IMR-90 (cell line): ENCODE data around the gene ZYG11B. TPM values are rescaled to one million over a fixed set of nuclear protein-coding genes. Genes with fewer than 3 reads are reported as not detected.

ENCODE experiments used
- ATAC-seq: fragments of 200-7000 bp; cut with Tn5 transposase; 2 replicates; pipeline ENCODE4 v1.9.1; 2020; ENCODE audit warnings: low read depth, mild to moderate bottlenecking, moderate library complexity
- BruUV-seq: library from RNA; stranded (reverse); fragments of 400-500 nt; replicated peaks from 2 replicates; lab custom pipeline; 2021; lab: Mats Ljungman, UMichigan
- CTCF ChIA-PET: fragments of 300-600 bp; formaldehyde crosslinking; extraction: SDS; loops from one replicate; lab custom pipeline; 2021; ENCODE audit warnings: antibody characterized with exemption; lab: Yijun Ruan, JAX
- POLR2A ChIA-PET: fragments of 300-600 bp; sonication (Branson Sonifier 250); formaldehyde crosslinking; loops from one replicate; lab custom pipeline; 2022; ENCODE audit warnings: antibody characterized with exemption; ENCODE audit not compliant: unreplicated experiment; lab: Charles Lee
- DNase-seq: peaks from one replicate; pipeline ENCODE4 v3.0.0; 2013
- H2AFZ ChIP-seq: replicated peaks from 2 replicates; pipeline ENCODE3; 2013; ENCODE audit warnings: low read length, mild to moderate bottlenecking; ENCODE audit not compliant: poor library complexity
- H2AK5ac ChIP-seq: 2 replicates; pipeline ENCODE4 v1.6.1; 2013; ENCODE audit warnings: low read depth, low read length, inconsistent platforms
- H2AK9ac ChIP-seq: replicated peaks from 2 replicates; pipeline ENCODE3; 2013; ENCODE audit warnings: mild to moderate bottlenecking, low read depth, low read length, moderate library complexity; ENCODE audit not compliant: poor library complexity
- H2BK120ac ChIP-seq: 2 replicates; pipeline ENCODE4 v1.6.1; 2013; ENCODE audit warnings: low read depth, low read length, inconsistent platforms
- H2BK15ac ChIP-seq: 3 replicates; pipeline ENCODE4 v1.6.1; 2013; ENCODE audit warnings: low read depth, low read length, inconsistent platforms
- H2BK20ac ChIP-seq: 2 replicates; pipeline ENCODE4 v1.6.1; 2013; ENCODE audit warnings: low read depth, mild to moderate bottlenecking, inconsistent platforms, low read length, moderate library complexity
- H2BK5ac ChIP-seq: 2 replicates; pipeline ENCODE4 v1.6.1; 2013; ENCODE audit warnings: mild to moderate bottlenecking, low read depth, low read length, inconsistent platforms; ENCODE audit not compliant: poor library complexity, severe bottlenecking
- H3K14ac ChIP-seq: replicated peaks from 2 replicates; pipeline ENCODE4 v1.6.1; 2013; ENCODE audit warnings: low read depth, low read length, inconsistent platforms
- H3K18ac ChIP-seq: 2 replicates; pipeline ENCODE4 v1.6.1; 2013; ENCODE audit warnings: low read depth, low read length, control low read depth
- H3K23ac ChIP-seq: 2 replicates; pipeline ENCODE4 v1.6.1; 2013; ENCODE audit warnings: low read depth, low read length, inconsistent platforms
- H3K27ac ChIP-seq: 2 replicates; pipeline ENCODE4 v1.5.1; 2013; ENCODE audit warnings: mild to moderate bottlenecking, control low read depth, low read length; ENCODE audit not compliant: insufficient read depth
- H3K27me3 ChIP-seq: 2 replicates; pipeline ENCODE4 v1.6.1; 2013; ENCODE audit warnings: low read length; ENCODE audit not compliant: control insufficient read depth, insufficient read depth
- H3K36me3 ChIP-seq: 2 replicates; pipeline ENCODE4 v1.6.1; 2013; ENCODE audit warnings: low read length, mixed read lengths; ENCODE audit not compliant: control insufficient read depth, insufficient read depth
- H3K4ac ChIP-seq: 2 replicates; pipeline ENCODE4 v1.6.1; 2013; ENCODE audit warnings: low read depth, low read length, inconsistent platforms
- H3K4me1 ChIP-seq: 2 replicates; pipeline ENCODE4 v1.6.1; 2013; ENCODE audit warnings: low read length, mixed read lengths; ENCODE audit not compliant: control insufficient read depth, insufficient read depth
- H3K4me2 ChIP-seq: 2 replicates; pipeline ENCODE4 v1.6.1; 2013; ENCODE audit warnings: low read depth, mild to moderate bottlenecking, control low read depth, low read length, moderate library complexity
- H3K4me3 ChIP-seq: 2 replicates; pipeline ENCODE4 v1.5.1; 2013; ENCODE audit warnings: low read depth, mild to moderate bottlenecking, control low read depth, low read length, moderate library complexity; ENCODE audit not compliant: insufficient read depth
- H3K56ac ChIP-seq: 2 replicates; pipeline ENCODE4 v1.6.1; 2013; ENCODE audit warnings: low read length, inconsistent platforms; ENCODE audit not compliant: insufficient read depth; ENCODE audit errors: extremely low read depth
- H3K79me1 ChIP-seq, 2 experiments: 2 replicates each; pipeline ENCODE4 v1.6.1; 2013; ENCODE audit warnings: low read length in 2 of 2, inconsistent platforms in 1 of 2, low read depth in 1 of 2
- H3K9ac ChIP-seq: 2 replicates; pipeline ENCODE4 v1.6.1; 2013; ENCODE audit warnings: low read depth, low read length, control low read depth
- H3K9me1 ChIP-seq: 2 replicates; pipeline ENCODE4 v1.6.1; 2013; ENCODE audit warnings: low read length, inconsistent platforms; ENCODE audit not compliant: insufficient read depth
- H3K9me3 ChIP-seq: 2 replicates; pipeline ENCODE4 v1.6.1; 2013; ENCODE audit warnings: low read length; ENCODE audit not compliant: control insufficient read depth, insufficient read depth
- H4K20me1 ChIP-seq: 2 replicates; pipeline ENCODE4 v1.6.1; 2013; ENCODE audit warnings: low read length, inconsistent platforms; ENCODE audit not compliant: insufficient read depth
- H4K5ac ChIP-seq: 2 replicates; pipeline ENCODE4 v1.6.1; 2013; ENCODE audit warnings: mild to moderate bottlenecking, low read depth, low read length, control low read depth
- H4K8ac ChIP-seq, 2 experiments: 2 replicates each; pipeline ENCODE4 v1.6.1; 2013; ENCODE audit warnings: low read depth in 2 of 2, low read length in 2 of 2, control low read depth in 1 of 2, inconsistent platforms in 1 of 2
- H4K91ac ChIP-seq: 2 replicates; pipeline ENCODE4 v1.6.1; 2013; ENCODE audit warnings: low read depth, low read length, inconsistent platforms; ENCODE audit not compliant: insufficient read depth
- CHD1 ChIP-seq: IDR thresholded peaks from 2 replicates; pipeline ENCODE4 v1.6.1; 2012; ENCODE audit warnings: low read depth, low read length, improper control_type of control experiment
- CTCF ChIP-seq: conservative IDR thresholded peaks from 2 replicates; pipeline ENCODE4 v1.5.1; 2012; ENCODE audit warnings: mild to moderate bottlenecking, low read depth, low read length, improper control_type of control experiment
- RCOR1 ChIP-seq: IDR thresholded peaks from 2 replicates; pipeline ENCODE4 v1.6.1; 2012; ENCODE audit warnings: mild to moderate bottlenecking, low read length, improper control_type of control experiment; ENCODE audit not compliant: insufficient replicate concordance
- WGBS, 2 experiments: methylation state at CpG; one replicate each; pipeline versions ENCODE4 v1.1.5 to v1.1.7; 2013; ENCODE audit warnings: missing lambda C conversion rate in 2 of 2; ENCODE audit not compliant: insufficient read length in 1 of 2; ENCODE audit errors: extremely low coverage in 2 of 2; 5-methylcytosine and 5-hydroxymethylcytosine counted together
- dilution Hi-C: fragments of 300-500 bp; cut with HindIII; formaldehyde crosslinking; loops from one replicate; pipeline ENCODE4 v1.14.3; 2018; ENCODE audit warnings: low sequenced_read_pairs; ENCODE audit not compliant: unreplicated experiment
- in situ Hi-C: fragments of 300-500 bp; cut with MboI; formaldehyde crosslinking; loops from 3 replicates; pipeline ENCODE4 v1.14.3; 2019; ENCODE audit warnings: low sequenced_read_pairs, inconsistent platforms, mixed read lengths
- intact Hi-C: fragments of 100-400 bp; cut with micrococcal nuclease; formaldehyde crosslinking; loops from 2 replicates; pipeline ENCODE4 v1.10.0; 2022
- polyA plus RNA-seq, 3 experiments: library from polyadenylated mRNA; depleted of rRNA; stranded (reverse); fragments of >200 nt; gene quantifications; 2 replicates each; pipeline ENCODE4 v1.2.3, GENCODE V29; 2012; ENCODE audit warnings: low replicate concordance in 1 of 3
- total RNA-seq: library from RNA; depleted of rRNA; stranded (reverse); fragments of >200 nt; gene quantifications from 2 replicates; pipeline ENCODE4 v1.2.3, GENCODE V29; 2012

ZYG11B gene
- total and polyA plus RNA-seq, 2 of the 4 experiments (the other 2 are of a cell fraction) = 8.1 to 55.2 TPM

DNA sequence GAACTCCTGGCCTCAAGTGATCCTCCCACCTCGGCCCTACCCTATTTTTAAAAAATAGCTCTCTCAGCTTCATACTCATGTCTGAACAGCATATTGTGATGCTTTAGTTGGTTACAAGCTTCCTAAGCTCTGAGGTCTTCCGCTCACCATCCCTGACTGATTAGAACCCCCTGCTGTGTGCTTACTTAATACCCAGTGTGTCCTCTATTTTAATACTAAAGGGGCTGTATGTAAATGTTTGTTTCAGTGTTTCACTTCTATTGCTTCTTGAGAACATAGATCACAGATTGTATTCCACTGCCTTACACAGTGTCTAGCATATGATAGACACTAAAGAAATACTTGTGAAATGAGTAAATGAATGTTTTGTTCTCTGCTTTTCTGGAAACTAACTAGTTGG is 29.8 kb downstream of the ZYG11B start:
- CTCF ChIA-PET = no interaction called here
- peaks cover 8% of the 10 kb centered on the region; the same call in 1 of the 2 replicates for H4K20me1 ChIP-seq
- ATAC-seq (no peak), DNase-seq (no peak)
- no TSS peak for BruUV-seq
- H3K4me2 ChIP-seq = no peak overlapping the region
- H3K23ac ChIP-seq = no peak overlapping the region
- WGBS, 2 experiments = no CpG with 5 or more reads among the region's 2 CpGs
- H2BK20ac ChIP-seq = no peak overlapping the region
- intact Hi-C loops (no loop called here), in situ Hi-C loops (no loop called here), dilution Hi-C loops (no loop called here)
- no peak overlapping the region for H2AFZ ChIP-seq
- no peak overlapping the region for H2AK5ac ChIP-seq
- TF ChIP-seq CTCF = no peak
- TF ChIP-seq CHD1 = no peak
- TF ChIP-seq RCOR1 = no peak
- H3K4ac ChIP-seq = no peak overlapping the region
- no peak overlapping the region for H4K5ac ChIP-seq
- H3K9me1 ChIP-seq = peaks cover 11% of the 10 kb centered on the region
- no peak overlapping the region for H3K9ac ChIP-seq
- H2BK5ac ChIP-seq = no peak overlapping the region
- H4K8ac ChIP-seq = no peak overlapping the region
- H3K4me3 ChIP-seq = no peak overlapping the region
- H4K91ac ChIP-seq = no peak overlapping the region
- no peak overlapping the region for H2AK9ac ChIP-seq
- peaks cover 8% of the 10 kb centered on the region for H3K36me3 ChIP-seq
- POLR2A ChIA-PET = no interaction called here
- H3K27me3 ChIP-seq = no peaks in the 10 kb centered on the region
- H2BK15ac ChIP-seq = no peak overlapping the region
- H3K79me1 ChIP-seq = peaks cover 13 to 48% of the 10 kb centered on the region in 2 experiments
- H3K4me1 ChIP-seq = peaks cover 7% of the 10 kb centered on the region
- H3K9me3 ChIP-seq = no peaks in the 10 kb centered on the region
- H3K27ac ChIP-seq = no peak overlapping the region
- H3K18ac ChIP-seq = no peak overlapping the region
- H3K14ac ChIP-seq = no peak overlapping the region
- H2BK120ac ChIP-seq = no peak overlapping the region
- no peak overlapping the region for H3K56ac ChIP-seq
